GM21360 (cell line): ENCODE data around the gene SPTBN1.

Source experiments
- ATAC-seq: cut with Tn5 transposase; IDR thresholded peaks from one replicate; pipeline ENCODE4 v1.9.1; 2021; ENCODE audit warnings: mild to moderate bottlenecking, moderate library complexity; ENCODE audit not compliant: unreplicated experiment

SPTBN1 gene

DNA sequence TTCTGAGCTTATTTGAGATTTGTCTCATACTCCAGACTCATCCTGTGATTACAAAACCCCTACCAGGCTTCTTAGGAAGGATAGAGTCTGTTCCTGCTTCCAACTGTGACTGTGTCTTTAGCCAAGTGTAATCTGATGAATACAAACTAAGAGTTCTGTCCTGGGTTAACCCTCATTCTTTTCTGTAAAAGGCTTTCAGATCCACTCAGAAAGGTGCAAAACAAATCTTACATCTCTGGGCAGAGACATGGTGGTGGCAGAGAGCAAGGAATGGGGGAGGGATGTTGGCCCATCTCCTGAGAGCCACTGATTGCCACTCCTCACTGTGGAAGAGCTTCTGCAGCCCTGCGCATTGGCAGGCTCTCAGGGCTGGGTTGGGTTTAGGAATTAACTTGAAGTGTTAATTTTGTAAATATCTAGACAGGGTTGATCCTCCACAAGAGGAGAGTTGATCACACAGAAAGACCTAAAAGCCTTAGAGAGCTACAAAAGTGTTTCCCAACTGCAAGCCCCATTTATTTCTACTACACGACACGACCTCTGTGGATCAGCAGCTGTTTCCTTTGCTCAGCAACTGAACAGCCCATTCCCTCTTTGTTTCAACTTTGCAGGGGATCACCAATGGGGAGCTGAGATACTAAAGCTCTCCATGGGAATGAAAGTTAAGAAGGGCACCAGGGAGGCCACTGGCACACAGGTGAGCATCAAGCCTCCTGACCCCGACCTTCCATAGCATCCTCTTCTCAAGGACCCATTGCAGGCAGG lies 23.7 kb upstream of the SPTBN1 start:
- no peak for ATAC-seq

DNA sequence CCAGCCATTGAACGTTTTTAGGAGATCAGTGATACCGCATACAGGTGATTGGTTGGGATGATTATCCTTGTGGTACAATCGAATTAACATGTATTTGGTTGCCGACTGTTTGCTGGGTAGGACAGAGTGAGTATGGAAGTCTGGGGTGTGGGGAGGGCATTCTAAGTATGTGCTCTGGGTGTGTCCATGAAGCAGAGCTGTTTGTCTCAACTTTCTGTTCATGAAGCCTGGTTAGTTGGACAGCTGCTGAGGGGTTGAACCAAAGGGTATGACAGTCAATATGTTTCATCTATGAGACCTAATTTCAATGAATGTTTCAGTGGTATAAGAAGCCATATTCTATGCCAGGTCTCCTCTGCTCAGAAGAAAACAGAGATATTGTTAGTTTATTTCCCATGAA lies 21.9 kb upstream of the SPTBN1 start:
- ATAC-seq: no peak

DNA sequence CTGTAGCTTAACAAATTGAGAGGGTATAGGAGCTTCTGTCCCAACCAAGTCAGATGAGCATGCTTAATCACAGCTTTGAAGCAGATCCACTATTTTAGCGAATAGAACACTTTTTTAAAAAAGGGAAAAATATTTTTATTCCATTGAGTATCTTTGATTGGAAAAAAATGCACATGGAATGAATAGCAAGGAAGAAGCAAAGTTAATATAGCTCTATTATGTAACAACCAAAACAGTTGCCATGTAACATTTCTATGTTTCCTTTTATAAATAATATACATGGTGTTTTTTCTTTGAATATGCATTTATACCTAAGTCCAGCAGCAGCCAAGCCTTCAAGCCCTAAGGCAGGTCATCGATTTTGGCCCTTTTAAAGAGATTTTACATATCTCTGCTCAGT lies 21.4 kb upstream of the SPTBN1 start:
- no peak for ATAC-seq

DNA sequence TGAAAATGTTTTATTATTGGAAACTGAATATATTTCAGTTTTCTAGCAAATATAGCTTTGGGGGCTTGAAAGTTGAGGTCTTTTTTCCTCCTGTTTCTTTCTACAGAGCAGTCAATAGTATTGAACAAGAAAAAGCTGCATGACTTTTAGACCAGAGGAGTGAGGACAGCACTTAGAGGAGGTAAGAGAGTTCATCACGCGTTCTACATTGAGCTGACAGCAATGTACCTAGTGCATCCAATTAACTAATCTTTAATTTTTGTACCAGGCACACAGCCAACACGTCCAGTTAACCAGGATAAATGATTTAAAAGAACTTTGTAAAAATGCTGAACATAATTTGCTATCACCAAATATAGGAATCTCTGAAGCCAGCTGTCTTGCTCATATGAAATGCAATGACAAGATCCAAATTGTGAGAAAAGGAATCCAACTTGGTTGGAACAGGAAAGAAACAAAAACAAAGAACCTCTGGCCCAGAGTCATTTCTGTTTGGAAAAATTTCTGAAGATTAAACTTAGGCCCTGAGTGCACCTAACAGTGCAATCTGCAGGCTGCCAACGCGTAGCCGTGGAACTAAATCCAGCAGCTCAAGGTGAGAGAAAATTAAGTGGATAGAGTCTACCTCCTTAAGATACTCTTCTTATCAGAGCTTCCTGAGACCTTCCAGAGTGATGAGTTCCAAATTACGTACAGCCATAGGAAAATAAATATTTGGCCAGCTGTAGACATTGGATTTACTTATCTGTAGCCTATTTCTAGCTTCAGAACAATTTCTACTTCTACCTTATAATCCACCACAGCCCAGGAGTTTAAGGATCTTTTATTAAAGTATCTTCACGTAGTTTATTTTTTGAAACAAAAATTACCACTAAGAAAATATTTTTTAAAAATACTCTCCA lies 20.6 kb upstream of the SPTBN1 start:
- ATAC-seq: no peak

DNA sequence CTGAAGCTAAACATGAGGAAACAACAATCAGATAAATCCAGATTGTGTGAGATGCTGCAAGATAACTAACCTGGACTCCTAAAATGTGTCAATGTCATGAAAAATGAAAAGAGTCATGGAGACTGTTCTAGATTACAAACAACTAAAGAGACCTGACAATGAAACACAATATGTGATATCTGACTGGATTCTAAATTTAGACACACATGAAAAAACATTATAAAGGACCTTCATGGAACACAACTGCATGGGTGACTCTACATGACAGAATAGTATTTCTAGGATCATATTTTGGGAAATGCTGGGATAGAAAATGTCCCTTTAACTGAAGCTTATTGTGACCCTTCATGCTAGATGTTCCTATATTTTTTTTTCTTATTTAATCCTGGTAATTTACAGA lies 18.5 kb upstream of the SPTBN1 start:
- no peak for ATAC-seq

DNA sequence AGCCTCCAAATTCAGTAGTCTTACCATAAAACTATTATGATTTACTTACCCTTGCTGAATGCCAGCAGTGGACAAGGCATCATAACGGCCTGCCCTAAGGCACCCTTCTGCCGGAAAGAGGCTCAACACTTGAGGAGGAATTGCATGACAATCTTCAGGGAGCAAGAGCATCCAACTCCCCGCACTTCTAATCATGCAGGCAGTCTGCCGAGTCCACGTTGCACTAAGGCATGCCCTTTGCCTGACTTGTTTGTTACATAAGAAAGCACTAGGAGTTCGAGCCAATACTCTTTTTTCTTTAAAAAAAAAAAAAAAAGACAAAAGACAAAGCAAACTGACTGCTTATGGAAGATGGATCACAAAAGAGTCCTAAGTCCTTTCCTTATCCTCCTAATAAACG lies 17.9 kb upstream of the SPTBN1 start:
- ATAC-seq: no peak

DNA sequence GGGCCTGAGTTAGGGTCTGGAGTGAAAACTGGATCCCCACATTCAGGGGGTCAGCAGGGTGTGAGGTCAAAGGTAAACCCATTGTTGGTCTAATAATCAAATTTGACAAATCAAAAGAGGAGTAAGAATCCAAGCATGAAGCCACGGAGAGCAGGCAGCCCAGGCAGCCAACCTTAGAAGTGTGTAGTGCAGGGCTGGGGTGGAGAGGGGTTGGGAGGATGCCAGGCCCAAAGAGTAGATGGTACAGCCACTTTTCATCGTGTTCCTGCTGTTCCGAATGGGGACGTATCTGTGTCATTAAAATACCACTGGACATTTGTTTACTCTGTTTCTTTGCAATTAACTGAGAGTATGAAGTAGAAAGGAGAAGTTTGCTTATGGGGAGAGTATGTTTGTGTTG lies 16.5 kb upstream of the SPTBN1 start:
- ATAC-seq: no peak

DNA sequence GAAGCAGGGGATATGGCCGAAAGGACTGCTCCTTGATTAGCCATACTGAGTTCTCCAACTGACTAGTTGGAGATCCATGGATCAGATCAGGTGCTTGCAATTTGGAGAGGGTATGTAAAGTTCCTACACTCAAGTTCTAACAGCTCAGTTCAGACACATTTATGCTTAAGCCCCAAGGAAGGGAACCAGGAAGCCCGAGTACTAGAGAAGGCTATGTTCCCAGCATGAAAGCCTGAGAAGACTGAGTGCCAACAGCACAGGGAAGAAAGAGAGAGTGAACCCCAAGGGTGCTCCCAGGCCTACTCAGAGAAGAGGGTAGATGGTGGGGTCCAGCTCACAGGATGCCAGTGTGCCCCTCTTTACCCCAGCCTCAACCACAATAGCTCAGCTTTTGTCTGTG lies 16.1 kb upstream of the SPTBN1 start:
- no peak for ATAC-seq

DNA sequence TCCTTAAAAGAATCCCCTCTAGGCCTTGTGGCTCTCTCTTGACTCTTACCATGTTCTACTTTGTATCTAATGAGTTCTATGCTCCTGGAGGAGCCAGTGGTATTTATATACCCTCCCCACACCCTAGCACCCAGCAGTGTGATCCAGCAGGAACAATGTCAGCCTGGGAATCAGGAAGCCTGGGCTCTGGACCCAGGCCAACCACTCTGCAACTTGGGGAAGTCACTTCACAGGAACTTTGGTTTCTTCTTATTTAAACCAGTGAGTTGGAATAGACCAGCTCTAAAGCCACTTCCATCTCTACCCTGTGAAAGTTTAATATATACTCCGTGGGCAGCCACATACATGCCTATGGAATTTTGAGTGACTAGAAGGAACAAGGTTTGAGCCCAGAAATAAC lies 11.6 kb upstream of the SPTBN1 start:
- ATAC-seq: no peak

DNA sequence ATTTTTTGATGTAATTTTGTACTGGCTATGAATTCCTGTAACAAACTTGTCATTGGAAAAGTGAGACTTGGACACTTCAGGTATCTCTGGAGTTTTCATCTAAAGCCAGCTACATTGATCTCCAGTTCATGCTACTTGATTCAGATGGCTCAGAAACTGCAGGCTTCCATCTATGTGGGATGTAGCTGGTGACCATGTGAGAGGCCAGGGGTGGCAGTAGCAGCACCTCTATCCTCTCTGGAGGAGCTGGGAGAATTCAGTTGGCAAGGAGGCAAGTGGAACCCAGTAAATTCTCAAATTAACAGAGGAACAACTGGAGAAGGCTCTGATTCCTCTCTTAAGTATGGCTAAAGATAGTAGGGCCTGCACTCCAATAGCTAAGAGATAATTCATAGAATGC lies 10.0 kb upstream of the SPTBN1 start:
- no peak for ATAC-seq

DNA sequence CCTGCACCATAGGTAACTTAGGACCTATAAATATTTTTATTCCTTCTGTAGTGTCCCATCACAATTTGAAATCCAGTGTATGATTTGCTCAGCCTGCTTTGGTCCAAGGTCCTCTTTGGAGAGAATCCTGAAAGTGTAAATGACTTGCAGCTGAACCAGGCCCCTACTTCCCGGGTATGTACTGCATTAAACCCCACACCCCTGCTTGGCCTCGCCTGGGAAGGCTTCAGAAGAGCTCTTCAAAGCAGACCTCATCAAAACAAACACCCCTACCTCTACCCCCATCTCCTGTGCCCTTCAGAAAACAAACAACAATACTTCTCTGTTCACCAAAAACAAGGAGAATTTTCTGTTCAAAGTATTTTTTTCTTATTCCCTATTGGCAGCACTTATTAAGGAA lies 9.5 kb upstream of the SPTBN1 start:
- no peak for ATAC-seq

DNA sequence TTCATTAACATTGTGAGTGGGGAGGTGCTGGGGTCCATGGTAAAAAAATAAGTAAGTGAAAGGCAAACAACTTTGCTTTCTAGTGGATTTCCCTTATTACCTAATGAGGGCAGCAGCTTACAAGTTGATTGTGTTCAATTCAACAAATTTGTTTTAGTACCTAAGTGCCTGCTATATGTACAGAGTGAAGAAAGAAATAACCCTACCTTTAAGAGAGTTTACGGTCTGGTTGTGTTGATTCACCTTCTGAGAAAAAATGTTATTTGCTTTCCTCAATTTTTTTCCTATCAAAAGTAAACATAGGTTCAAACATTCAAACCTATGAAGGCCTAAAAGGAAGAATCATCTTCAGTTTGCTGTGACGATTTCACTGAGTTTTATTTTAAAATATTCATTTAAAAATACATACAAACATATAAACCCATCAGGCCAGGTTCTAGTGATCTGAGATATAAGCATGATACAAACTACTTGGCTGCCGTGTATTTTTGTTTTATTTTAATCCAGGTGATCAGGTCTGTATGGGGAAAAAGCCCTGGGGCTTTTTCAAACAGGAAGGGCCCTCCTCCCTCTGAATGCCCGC lies 1.5 kb upstream of the SPTBN1 start:
- no peak for ATAC-seq

DNA sequence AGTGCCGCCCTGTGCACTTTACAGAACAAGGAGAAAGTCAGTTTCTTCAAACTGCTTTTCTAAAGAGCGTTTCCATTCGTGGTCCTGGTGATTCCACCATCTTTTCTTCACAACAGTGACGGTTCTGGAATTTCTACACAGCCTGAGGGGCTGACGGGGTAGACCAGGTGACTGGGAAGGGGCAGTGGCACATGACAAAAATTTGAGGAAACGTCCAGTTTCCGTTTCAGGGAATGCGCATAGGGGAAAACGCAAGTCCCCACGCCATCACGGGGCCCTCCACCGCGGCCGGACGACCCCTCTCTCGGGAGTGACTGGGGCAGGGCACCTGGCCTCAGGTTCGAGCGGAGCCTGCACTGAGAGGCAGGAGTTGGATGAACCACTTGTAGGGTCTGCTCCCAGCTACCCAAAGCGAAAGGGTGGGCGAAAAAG lies 980 bp upstream of the SPTBN1 start:
- ATAC-seq: no peak

DNA sequence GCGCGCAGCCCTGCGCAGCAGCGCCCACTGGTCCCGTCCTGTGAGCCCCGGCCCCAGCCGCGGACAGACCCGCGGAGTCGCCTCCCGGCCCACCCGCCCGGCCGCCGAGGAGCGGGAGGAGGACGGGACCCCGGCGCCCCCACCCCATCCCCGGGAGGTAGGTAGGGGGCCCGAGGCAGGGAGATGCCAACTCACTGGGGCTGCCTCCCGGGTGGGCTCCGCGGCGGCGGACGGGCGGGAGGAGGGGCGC lies 160 bp downstream of the SPTBN1 start:
- no peak for ATAC-seq

DNA sequence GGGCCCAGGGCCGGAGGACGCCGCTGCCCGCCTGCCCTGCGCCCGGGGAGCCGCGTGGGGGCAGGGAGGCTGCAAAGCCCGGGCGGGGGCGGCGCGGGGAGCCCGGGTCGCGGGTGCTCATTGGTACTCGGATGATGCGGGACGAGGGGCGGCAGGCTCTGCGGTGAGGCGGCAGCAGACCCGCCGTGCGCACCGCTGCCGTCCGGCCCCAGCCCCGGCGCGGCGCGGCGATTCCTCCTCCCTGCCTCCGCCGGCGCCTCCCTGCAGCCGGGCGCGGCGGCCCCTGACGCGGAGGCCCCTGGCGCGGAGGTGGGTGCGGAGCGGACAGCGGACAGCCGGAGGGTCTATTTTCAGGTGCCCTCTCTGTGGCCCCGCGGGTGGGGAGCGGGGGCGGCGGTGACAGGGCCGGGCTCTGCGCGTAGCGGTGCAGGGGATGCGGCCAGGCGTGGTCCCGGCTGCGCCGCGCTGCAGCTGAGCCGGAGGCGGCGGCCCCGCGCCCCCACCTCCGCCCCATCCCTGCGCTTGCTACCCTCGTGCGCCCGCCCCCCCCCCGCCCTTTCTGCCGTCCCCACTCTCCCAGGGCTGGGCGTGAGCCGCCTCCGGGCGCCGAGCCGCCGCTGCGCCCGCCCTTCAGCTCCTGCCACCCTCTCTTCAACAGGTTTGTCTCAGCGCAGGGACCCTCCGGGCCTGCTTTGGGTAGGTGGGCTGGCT lies 640 bp downstream of the SPTBN1 start:
- peak; percentile 41 for ATAC-seq

DNA sequence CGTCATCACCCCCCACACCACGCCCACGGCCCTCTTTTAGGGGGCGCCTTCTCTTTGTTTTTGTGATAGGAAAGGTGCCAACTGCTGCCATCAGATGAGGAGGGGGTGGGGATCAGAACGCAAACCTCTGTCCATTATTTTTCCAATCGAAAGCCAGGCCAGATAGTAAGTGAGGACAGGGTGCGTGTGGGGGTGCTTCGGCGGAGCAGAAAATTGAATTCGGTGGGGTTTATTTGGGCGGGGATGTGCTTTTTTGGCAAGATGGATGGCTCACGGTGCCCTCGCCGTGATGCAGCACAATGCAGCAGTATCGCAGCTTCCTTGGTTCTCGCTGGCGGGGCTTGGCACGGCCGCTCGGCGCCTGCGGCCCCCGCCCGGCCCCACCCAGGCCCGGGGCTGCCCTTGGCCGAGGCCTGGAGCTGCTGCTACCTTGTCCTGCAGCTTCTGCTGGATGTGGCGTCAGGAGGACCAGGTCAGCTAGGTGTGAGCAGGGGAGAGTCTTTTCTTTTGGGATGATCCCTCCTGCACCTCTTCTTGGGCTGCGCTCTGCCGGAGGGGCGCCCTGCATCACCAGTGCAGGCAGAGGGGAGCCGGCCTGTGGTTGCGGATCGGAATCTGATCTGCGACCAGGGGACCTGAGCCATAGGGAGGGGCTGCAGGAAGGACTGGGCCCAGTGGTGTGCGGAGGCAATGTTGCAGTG lies 1.3 kb downstream of the SPTBN1 start:
- ATAC-seq: no peak

DNA sequence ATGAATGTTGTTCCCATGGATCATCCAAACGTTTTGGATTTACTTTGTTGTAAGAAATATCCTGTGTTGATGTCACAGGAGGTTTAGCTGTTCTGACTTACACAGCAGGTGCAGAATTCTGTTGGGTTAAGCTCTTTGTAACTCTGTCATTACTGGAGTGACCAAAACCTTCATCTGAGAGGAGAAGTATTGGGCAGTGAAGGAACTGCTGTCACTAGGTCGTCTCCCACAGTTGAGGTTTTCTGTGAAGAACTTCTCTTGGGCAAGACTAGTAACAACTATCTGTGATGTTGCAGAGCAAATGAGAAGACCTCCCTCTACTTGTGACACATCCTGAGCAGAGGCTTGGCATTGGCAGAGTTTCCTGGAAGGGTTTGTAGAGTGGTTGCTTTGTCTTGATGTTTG lies 2.9 kb downstream of the SPTBN1 start:
- no peak for ATAC-seq

DNA sequence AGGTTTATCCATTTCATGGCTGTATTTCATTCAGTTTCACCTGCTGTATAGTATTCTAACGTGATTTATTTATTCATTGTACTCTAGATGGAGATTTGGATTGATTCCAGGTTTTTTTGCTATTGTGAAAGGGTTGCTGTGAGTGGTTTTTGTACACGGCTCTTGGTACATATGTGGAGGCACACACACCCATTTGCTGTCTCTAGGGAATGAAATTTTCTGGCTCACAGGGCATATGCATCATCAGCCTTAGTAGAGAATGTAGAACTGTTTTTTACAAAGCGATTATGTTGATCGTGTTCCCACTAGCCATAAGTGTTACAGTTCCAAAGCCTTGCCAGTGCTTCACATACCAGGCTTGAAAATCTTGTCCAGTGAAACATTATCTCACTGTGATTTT lies 5.1 kb downstream of the SPTBN1 start:
- ATAC-seq: no peak

DNA sequence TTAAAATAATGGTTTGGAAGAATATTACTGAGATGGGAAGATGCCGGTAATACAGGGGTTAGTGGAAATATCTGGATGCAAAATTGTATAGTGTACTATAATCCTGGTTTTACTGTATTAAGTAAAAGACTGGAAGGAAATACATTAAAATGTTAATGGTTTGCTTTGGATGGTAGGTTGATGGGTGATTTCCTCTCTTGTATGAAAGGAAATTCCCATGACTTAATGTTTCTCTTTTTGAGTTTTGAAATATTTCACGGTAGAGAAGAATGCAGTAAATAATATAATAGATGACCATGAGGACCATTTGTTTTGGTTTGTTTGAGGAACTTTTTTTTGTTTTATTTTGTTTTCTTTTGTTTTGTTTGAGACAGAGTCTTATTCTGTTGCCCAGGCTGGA lies 8.2 kb downstream of the SPTBN1 start:
- ATAC-seq: no peak

DNA sequence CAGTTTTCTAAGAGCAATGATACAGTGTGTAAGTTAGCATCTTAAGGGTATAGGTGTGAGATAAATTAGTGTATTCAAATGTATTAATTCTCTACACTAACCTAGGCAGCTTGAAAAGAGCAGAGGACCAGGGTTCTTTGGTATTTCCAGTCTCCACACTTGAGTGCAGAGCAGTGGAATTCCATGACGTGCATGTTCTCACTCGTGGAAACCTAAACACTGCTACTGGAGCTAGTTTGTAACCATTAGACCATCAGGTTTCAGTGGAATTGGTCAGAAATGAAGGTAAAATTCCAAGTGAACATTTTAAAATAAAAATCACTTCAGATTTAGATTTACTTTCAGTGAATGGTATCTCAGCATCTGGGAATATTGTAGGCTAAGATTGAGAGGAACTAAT lies 9.0 kb downstream of the SPTBN1 start:
- ATAC-seq: no peak

DNA sequence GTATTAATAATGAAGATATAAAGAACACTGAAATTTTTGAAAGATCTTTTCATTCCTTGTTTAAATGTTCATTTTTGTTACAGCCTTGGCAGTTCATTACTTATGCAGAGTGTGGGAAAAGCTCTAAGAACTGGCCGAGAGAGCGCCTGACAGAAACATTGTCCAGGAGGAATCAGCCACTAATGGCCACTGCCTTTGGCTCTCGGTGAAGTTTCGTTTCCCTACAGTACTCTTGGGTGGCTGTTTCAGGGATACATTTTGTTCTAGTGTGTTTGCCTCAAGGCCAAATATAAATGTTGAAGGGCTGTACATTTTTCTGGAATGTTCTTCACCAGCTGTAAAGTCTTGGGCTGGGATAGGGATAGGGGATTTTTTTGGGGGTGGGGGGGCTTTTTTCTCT lies 10.7 kb downstream of the SPTBN1 start:
- ATAC-seq: no peak
